Loucy (cell line): ENCODE data around the gene ACAD10.

Source experiments
- H2AFZ ChIP-seq: fragments of 200-600 bp; sonication (generic); 2 replicates; pipeline ENCODE4 v1.6.0; 2016; ENCODE audit warnings: antibody characterized with exemption, mild to moderate bottlenecking, low read length, moderate library complexity
- H3F3A ChIP-seq: fragments of 200-600 bp; 2 replicates; pipeline ENCODE4 v1.6.0; 2016; ENCODE audit warnings: antibody characterized with exemption, low read depth, mild to moderate bottlenecking
- H3K27me3 ChIP-seq: fragments of 200-600 bp; sonication (generic); 2 replicates; pipeline ENCODE4 v1.6.1; 2014; ENCODE audit warnings: low read length, mild to moderate bottlenecking; ENCODE audit not compliant: insufficient read depth, poor library complexity, severe bottlenecking
- H3K36me3 ChIP-seq: fragments of 200-600 bp; sonication (generic); 2 replicates; pipeline ENCODE4 v1.6.1; 2016; ENCODE audit warnings: low read length; ENCODE audit not compliant: insufficient read depth
- H3K4me1 ChIP-seq: fragments of 200-600 bp; sonication (generic); 2 replicates; pipeline ENCODE4 v1.5.1; 2014; ENCODE audit warnings: low read length, mild to moderate bottlenecking; ENCODE audit not compliant: insufficient read depth, poor library complexity, severe bottlenecking
- H3K4me2 ChIP-seq: fragments of 200-600 bp; sonication (generic); 2 replicates; pipeline ENCODE4 v1.6.0; 2014; ENCODE audit warnings: antibody characterized with exemption, low read length, low read depth, mild to moderate bottlenecking; ENCODE audit not compliant: poor library complexity, severe bottlenecking
- H3K4me3 ChIP-seq: fragments of 200-600 bp; sonication (generic); 2 replicates; pipeline ENCODE4 v1.5.1; 2014; ENCODE audit warnings: low read length, mild to moderate bottlenecking, mixed read lengths; ENCODE audit not compliant: poor library complexity, severe bottlenecking
- H3K79me2 ChIP-seq: fragments of 200-600 bp; sonication (generic); 2 replicates; pipeline ENCODE4 v1.6.1; 2014; ENCODE audit warnings: low read length; ENCODE audit not compliant: insufficient read depth
- H3K9ac ChIP-seq: fragments of 200-600 bp; sonication (generic); 2 replicates; pipeline ENCODE4 v1.6.0; 2014; ENCODE audit warnings: mild to moderate bottlenecking, low read depth, low read length, moderate library complexity; ENCODE audit not compliant: poor library complexity, severe bottlenecking
- H3K9me2 ChIP-seq: fragments of 200-600 bp; sonication (generic); replicated peaks from 2 replicates; pipeline ENCODE4 v1.6.1; 2016; ENCODE audit warnings: low read depth, low read length, mixed read lengths
- H3K9me3 ChIP-seq: fragments of 200-600 bp; sonication (generic); 2 replicates; pipeline ENCODE4 v1.6.1; 2014; ENCODE audit warnings: mild to moderate bottlenecking, antibody characterized with exemption, low read length, low read depth; ENCODE audit not compliant: insufficient read depth
- H4K20me1 ChIP-seq: fragments of 200-600 bp; sonication (generic); 2 replicates; pipeline ENCODE4 v1.6.0; 2014; ENCODE audit warnings: antibody characterized with exemption, low read length, mild to moderate bottlenecking; ENCODE audit not compliant: insufficient read depth, poor library complexity, severe bottlenecking
- CTCF ChIP-seq: fragments of 200-600 bp; sonication (generic); conservative IDR thresholded peaks from 2 replicates; pipeline ENCODE4 v1.5.1; 2014; ENCODE audit warnings: mild to moderate bottlenecking, antibody characterized with exemption, low read length
- EZH2phosphoT487 ChIP-seq: fragments of 200-600 bp; IDR thresholded peaks from 2 replicates; pipeline ENCODE4 v1.6.1; 2018; ENCODE audit warnings: antibody characterized with exemption, mild to moderate bottlenecking, moderate library complexity, borderline replicate concordance

The ACAD10 gene

GRCh38 chr12:111699962-111700361, 14.1 kb downstream of the ACAD10 start:
- no peaks in the 10 kb centered on the region for H3F3A ChIP-seq
- no peaks in the 10 kb centered on the region for H3K9me3 ChIP-seq
- no peak overlapping the region for H3K4me3 ChIP-seq
- no peaks in the 10 kb centered on the region for H3K36me3 ChIP-seq
- TF ChIP-seq EZH2phosphoT487 (no peak), CTCF (no peak)
- peaks cover under 1% of the 10 kb centered on the region for H3K4me1 ChIP-seq
- H3K9me2 ChIP-seq: no peaks in the 10 kb centered on the region
- no peaks in the 10 kb centered on the region for H3K79me2 ChIP-seq
- H3K9ac ChIP-seq: no peak overlapping the region
- no peaks in the 10 kb centered on the region for H4K20me1 ChIP-seq
- H3K4me2 ChIP-seq: no peak overlapping the region
- H2AFZ ChIP-seq: no peak overlapping the region
- no peaks in the 10 kb centered on the region for H3K27me3 ChIP-seq

- no peaks in the 10 kb centered on the region for H3K79me2 ChIP-seq
- no peak overlapping the region for H3K9ac ChIP-seq
- no peaks in the 10 kb centered on the region for H4K20me1 ChIP-seq
- H3K36me3 ChIP-seq: no peaks in the 10 kb centered on the region
- no peaks in the 10 kb centered on the region for H3K27me3 ChIP-seq
- H3K9me3 ChIP-seq: no peaks in the 10 kb centered on the region
- H3K4me2 ChIP-seq: peak overlapping the region; percentile 52
- H3K4me1 ChIP-seq: peaks cover 14% of the 10 kb centered on the region
- H3K9me2 ChIP-seq: no peaks in the 10 kb centered on the region
- H3K4me3 ChIP-seq: peak overlapping the region; percentile 24
- peaks cover 4% of the 10 kb centered on the region; the same call in 1 of the 2 replicates for H3F3A ChIP-seq
- H2AFZ ChIP-seq: no peak overlapping the region
- TF ChIP-seq EZH2phosphoT487 (no peak), CTCF (no peak)
Measured at GRCh38 chr12:111705672-111706071, 19.8 kb downstream of the ACAD10 start.

- Histone ChIP-seq H4K20me1 (no peaks in the 10 kb centered on the region), H3K9ac (no peak overlapping the region), H3F3A (peaks cover 4% of the 10 kb centered on the region; the same call in 1 of the 2 replicates), H3K9me2 (no peaks in the 10 kb centered on the region), H3K79me2 (no peaks in the 10 kb centered on the region), H3K4me1 (peaks cover 16% of the 10 kb centered on the region), H2AFZ (no peak overlapping the region), H3K36me3 (no peaks in the 10 kb centered on the region), H3K27me3 (no peaks in the 10 kb centered on the region), H3K4me2 (peak overlapping the region; percentile 52), H3K4me3 (no peak overlapping the region), H3K9me3 (no peaks in the 10 kb centered on the region)
- TF ChIP-seq CTCF: no peak
- TF ChIP-seq EZH2phosphoT487: no peak
Measured at GRCh38 chr12:111706145-111706544, 20.3 kb downstream of the ACAD10 start.
